GM12872 (cell line): ENCODE results near the gene S100A10.

Experiments used
- TF ChIP-seq, protein P1 (sequence below): IDR thresholded peaks from 3 replicates; pipeline ENCODE4 v1.5.1; 2011; ENCODE audit warnings: low read depth, mild to moderate bottlenecking, low read length, moderate library complexity; ENCODE audit not compliant: insufficient read depth

The S100A10 gene

DNA sequence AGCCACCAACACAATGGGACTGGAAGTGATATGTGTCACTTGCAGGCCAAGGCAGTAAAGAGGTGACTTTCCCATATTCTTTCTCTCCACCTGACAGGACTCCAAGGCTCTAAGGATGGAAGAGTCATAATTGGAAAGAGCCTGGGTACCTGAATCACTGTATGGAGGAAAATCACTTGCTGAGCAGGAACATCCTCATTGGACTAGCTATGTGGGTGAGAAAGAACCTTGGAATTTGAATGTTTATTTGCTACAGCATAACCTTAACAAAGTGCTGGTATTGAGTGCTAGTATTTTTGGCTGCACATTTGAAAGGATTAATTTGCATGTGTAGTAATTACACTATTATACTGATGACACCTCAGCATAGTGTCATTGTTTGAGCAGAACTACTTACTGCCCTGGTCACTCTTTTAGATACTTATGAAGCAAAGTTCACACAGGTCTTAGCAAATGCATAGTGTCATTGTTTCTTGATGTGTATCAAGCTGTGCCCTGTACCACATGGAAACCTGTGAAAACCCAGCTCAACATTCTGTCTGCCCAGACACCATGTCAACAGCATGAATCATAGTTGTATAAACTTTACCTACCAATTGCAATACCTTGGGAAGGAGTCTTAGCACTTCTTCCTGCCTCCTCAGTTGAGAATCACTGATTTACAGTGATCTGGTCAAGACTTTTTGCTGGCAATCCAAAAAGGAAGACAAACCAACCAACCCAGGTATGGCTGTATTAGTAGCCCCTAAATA, 5.1 kb upstream of the S100A10 start:
- TF ChIP-seq, protein P1, sequence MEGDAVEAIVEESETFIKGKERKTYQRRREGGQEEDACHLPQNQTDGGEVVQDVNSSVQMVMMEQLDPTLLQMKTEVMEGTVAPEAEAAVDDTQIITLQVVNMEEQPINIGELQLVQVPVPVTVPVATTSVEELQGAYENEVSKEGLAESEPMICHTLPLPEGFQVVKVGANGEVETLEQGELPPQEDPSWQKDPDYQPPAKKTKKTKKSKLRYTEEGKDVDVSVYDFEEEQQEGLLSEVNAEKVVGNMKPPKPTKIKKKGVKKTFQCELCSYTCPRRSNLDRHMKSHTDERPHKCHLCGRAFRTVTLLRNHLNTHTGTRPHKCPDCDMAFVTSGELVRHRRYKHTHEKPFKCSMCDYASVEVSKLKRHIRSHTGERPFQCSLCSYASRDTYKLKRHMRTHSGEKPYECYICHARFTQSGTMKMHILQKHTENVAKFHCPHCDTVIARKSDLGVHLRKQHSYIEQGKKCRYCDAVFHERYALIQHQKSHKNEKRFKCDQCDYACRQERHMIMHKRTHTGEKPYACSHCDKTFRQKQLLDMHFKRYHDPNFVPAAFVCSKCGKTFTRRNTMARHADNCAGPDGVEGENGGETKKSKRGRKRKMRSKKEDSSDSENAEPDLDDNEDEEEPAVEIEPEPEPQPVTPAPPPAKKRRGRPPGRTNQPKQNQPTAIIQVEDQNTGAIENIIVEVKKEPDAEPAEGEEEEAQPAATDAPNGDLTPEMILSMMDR = no peak

- TF ChIP-seq, protein P1 = no peak
These were observed 3.6 kb upstream of the S100A10 start for GRCh38 chr1:151997284-151997570.

DNA sequence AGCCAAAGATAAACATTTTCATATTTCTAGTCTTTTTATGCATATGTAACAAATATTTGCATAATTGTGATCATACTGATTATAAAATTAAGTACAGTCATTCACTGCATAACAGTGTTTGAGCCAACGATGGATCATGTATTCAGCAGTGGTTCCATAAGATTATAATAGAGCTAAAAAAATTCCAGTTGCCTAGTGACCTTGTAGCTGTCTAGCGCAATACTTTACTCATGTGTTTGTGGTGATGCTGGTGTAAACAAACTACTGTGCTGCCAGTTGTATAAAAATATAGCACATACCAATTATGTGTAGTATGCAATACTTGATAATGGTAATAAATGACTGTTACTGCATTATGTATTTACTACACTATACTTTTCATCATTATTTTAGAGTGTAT, 2.1 kb upstream of the S100A10 start:
- TF ChIP-seq, protein P1 = no peak

DNA sequence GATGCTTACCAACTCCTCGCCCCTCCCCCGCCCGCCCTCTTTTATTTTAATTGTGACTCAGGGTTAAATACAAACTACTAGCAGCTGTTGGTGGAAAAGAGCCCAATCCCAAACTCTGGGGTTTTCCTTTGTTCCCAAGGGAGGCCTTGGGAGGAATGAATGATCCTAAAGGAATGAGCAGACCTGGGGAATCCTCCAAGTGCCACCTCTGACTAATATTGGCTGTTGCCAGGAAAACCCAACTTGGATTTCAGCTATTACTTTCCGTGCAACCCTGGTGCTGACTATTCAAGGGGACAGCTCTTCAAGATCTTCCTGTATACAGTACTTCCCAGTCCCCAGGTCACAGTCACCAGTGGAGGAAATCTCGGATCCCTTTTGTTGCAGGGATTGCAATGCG, 1.3 kb upstream of the S100A10 start:
- TF ChIP-seq, protein P1 = no peak

- TF ChIP-seq, protein P1 = no peak
These were observed 450 bp downstream of the S100A10 start for GRCh38 chr1:151993084-151993733.

GRCh38 chr1:151992303-151993083, 1.2 kb downstream of the S100A10 start:
- TF ChIP-seq, protein P1 = no peak

DNA sequence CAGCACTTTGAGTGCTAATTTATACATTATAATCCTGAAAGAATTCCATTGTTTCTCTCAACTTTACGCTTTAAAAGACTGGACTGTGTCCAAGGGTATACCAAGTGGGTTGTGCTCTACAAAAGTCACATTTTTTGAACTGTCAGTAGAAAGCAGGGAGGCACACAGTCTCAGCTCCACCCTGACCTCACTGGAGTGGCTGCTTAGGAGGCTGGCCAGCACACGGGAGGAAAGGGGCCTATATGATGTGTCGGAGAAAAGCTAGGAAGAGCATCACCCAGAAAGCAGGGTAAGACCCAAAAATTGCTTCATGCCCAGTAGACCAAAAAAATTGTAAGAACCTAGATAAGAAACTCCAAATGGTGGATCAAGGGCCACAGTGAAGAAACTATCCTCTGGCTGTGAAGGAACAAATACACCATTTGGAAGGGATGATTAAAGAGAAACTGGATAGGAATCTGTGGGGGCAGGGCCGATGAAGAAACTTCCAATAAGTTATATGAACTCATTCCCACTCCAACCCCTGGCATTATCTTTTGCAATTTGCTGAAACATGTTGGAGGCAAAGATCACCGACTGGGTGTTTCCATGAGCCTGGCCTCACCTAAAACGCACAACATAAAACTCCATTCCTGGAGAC, 1.9 kb downstream of the S100A10 start:
- TF ChIP-seq, protein P1 = no peak
